HG02642 (cell line): Measurements from ENCODE around the gene TNKS2.
"Not testable (repeated sequence)": the region's sequence is repeated elsewhere in the genome, so short reads cannot be mapped to it uniquely, and the experiment has no call there.

Experiments
- ATAC-seq: cut with Tn5 transposase; IDR thresholded peaks from one replicate; pipeline ENCODE4 v1.9.1; 2021; ENCODE audit warnings: mild to moderate bottlenecking; ENCODE audit not compliant: unreplicated experiment, poor library complexity

The TNKS2 gene

DNA sequence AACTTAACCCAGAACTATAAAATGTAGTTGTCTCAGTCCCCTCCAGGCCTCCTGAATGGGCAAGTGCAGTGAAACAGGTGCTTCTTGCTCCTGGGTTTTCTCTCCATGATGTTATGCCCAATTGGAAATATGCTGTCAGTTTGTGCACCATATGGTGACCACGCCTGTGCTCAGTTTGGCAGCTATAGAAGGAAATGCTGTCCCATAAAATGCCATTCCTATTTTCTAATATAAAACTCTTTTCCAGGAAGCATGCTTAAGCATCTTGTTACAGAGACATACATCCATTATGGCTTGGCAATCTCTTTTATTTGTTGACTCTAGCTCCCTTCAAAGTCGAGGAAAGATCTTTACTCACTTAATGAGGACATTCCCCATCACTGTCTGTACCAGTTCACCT, 65.9 kb downstream of the TNKS2 start:
- no peak for ATAC-seq

DNA sequence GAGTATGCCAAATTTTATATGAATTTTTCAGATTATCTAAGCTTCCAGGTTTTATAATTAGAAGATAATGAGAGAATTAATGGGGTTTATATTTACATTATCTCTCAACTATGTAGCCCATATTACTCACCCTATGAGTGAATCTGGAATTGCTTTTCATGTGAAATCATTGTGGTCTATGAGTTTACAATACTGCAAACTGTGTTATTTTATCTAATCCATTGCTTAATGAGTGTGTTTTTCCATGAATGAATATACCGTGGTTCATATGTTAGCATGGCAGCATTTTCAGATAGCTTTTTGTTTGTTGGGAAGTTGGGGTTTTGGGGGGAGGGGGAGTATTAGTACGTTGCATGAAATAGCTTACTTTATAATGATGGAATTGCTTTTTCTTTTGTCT, 66.5 kb downstream of the TNKS2 start:
- no peak for ATAC-seq

DNA sequence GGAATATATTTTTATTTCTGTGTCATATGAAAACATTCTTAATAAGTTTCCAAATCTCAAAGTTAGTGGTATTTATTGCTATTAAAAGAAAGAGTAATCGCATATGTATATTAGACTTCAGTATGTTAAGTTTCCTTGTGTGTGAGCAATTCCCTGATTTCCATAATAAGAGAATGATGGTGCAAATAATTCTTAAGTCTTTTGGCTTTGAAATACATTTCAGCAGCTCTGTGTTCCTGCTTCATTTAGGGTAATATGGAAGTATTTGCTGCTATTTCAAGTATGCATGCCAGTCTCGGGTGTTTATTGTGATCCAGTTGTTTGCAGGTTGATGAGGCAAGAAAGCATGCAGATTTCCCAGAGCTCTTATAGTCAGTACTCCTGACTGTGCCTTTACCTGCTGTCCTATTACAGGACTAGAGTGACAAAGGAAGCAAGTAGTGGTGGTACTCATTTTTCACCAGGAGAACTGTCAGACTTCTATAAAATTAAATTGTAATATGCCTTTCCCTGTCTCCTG, 67.4 kb downstream of the TNKS2 start:
- ATAC-seq = no peak

DNA sequence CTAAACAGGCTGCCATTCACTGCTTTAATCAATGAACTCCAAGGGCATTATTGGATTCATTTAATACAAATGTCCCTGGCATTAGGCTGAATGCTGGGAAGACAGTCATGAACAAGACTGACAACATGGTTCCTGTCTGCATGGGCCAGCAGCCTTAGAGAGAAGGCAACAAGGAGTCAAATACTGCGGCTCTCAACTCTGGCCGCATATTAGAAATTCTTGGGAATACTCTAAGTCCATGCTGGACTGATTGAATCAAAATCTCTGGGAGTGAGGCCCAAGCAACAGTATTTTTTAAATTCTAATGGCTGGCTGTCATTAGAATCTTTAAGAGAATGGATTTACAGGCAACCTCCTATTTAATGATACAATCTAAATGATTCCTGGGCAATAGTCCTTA, 76.9 kb downstream of the TNKS2 start:
- no peak for ATAC-seq

DNA sequence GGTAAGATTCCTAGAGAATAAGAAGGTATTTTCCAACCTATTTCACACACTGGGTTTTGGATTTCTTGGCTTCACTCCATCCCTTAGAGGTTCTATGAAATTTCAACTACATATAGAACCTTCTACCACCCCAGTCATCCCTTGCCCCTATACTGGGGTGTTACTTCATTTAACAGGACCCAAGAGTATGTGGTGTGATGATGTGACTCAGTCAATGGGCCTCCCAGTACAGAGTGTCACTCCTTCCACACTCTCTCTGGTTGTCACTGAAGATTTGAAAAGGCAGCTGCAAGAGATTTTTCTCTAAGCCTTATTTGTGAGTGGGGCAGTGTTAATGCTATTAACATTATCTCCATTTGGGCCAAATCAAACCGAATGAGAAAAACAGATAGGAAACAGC, 77.6 kb downstream of the TNKS2 start:
- no peak for ATAC-seq

DNA sequence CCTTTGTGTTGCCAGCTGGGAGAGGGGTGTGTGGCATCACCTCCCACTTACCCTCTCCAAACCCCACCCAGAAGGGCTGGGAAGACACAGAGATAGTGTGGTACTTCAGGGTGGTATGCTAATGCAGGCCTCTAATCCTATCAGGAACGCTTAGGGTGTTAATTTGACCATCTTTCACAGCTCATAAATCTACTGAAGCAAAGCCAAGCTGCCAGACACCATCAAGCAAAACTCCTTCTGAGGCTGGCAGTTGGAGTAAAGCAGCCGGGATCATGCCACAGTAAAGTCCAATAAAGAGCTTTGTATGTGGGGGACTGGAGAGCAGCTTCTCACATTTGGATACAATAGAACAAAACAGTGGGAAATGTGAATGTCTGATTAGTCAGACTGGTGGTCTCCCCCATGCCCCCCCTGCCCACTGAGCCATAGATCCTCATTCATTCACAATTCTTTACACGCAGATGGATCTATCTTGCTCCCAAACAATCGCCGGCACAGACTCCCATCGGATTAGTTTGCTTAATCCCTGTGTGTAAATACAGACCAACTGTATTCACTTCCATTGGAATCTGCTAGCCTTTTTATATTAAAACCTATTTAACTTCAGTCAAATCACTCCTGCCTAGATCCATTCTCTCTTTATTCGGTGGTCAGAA, 81.4 kb downstream of the TNKS2 start:
- no peak for ATAC-seq

DNA sequence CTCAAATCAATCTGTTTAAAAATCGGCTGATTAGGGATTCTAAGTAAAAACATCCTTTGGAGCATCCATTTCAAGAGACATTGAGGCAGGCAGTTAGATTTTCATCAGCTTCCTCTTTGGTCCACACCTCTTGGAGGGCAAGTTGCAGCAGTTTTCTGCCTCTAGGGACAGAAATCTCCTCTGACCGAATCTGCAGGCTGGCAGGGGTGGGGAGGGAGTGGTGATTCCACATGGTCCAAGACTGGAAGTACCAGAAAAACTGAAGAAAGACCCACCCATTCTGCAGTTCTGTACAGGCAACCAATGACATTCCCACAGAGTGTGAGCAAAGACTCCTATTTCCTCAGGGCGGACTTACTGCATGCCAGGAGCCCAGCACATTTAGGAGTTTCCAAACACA, 82.1 kb downstream of the TNKS2 start:
- no peak for ATAC-seq

DNA sequence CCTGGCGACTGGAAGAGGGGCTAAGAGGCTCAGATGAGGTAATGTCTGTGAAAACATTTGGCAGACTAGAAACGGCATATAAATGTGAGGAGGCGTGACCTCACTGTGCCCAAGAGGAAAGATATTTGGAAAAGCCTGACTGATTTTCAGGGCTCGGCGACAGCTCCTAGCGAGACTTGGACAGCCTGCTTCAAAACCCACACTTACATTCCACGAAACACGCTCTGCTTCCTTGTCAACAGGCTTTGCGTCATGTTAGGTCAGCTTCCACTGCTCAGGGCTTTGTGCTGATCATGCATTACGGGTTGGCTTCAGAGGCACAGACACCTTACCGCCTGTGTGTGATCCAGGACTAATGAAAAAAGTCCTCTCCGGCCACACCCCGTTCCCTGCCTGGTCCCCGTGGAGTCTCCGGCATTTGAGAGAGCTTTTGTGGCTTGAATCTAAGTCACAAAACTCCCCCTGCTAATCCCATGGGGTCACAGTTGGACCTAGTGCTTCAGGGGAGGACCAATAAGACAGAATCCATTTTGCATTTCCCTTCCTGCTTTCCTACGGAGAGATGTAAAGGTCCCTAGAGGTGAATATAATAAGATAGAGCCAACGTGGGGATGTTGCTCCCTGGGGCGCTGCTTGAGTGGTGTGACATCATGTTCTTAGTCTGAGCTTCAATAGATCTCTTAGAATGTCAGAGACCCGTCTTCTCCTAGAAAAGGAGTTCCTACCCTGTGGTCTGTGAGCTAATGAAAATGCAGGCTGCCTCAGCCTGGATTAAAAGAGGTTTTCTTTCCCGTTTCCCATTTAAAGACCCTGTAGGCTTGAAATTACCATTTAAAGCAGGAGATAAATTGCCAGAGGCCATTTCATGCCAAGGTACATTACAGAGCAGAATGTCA, 85.6 kb downstream of the TNKS2 start:
- ATAC-seq = no peak

DNA sequence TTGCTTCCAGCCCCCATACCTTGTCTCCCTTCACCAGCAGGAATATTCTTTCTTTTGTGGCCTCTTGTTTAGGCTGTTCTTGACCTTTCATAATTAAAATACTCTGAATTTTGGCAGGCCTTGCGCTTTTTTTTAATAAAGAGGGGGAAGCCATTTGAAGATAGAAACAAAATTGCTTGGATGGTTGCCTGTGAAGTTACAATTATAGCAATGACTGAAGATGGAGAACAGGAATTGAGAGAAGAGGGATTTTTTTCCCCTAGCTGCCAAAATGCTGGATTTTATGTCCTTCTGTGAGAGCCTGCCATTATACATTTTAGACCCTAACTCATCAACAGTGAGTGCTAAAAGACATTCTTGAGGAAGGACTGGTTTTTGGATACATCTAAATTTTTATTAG, 86.3 kb downstream of the TNKS2 start:
- no peak for ATAC-seq

DNA sequence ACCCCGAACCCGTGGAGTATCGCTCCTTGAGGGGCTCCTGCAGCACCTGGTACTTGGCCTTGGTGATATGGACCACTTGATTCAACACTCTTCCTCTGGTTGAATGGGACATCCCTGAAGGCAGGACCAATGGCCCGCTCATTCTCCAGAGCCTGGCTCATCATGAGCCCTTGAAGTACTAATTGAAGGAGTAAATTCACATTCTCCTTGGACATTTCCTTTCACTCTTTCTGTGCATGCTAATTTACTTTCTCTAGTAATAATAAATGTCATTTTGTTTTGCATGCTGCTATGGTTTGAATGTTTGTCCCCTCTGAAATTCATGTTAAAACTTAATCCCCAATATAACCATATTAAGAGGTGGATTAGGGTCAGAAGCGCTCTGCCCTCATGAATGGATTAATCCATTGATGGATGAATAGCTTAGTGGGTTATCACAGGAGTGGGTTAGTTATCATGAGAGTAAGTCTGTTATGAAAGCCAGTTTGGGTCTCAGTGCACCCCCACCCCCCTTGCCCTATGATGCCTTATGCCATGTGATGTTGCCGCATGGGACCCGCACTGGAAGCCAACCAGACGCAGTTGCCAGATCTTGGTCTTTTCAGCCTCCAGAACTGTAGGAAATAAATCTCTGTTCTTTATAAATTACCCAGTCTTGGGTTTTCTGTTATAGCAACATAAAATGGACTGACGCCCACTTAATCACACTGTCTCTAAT, 87.3 kb downstream of the TNKS2 start:
- no peak for ATAC-seq

DNA sequence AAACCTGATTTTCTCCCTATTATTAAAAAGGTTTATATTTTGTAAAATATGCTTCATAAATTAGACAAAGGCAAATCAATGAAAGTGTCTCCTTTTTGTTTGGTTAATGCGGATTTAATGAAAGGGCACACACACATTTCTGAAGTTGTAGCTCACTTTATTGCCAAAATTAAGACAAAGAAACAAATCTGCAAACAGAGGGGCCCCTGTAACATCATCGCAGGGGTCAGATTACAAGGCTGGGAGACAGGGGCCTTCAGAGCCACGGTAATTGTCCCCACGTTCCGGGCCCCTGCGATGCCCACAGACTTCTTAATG, 88.7 kb downstream of the TNKS2 start:
- no peak for ATAC-seq

DNA sequence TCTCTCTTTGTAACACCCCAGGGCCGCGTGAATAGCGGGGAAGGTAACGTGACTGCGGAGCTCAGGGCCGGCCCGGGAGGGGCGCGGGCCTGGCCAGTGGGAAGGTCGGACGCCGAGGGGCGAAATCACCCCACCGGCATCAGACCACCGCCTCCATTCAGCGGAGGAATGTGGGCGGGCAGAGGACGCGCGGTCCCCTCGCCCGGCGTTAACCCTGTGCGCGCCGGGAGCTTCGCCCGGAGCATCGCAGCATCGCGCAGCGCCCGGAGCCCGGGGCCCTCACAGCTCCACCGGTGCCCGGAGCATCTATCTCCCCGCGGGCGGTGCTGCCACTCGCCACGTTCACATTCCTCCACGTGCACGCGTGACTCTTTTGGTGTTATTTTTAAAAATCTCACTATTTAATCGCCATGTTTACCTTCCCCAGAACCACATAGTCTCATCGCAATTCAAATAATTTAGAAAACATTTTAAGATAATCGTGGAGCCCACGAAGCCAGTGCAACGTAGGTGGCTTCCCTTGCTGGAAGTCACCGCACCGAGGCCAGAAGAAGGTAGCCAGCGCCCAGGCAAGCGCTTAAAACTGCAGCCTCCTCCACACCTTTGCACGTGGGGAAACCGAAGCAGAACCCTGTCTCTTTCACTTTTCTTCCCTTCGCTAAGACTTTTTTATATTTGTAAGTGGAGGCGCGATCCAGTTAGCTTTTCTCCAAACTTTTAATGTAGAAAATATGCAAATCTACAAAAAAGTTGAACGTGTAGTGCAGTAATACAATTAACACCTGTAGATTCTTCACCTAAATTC, 89.2 kb downstream of the TNKS2 start:
- no peak for ATAC-seq

DNA sequence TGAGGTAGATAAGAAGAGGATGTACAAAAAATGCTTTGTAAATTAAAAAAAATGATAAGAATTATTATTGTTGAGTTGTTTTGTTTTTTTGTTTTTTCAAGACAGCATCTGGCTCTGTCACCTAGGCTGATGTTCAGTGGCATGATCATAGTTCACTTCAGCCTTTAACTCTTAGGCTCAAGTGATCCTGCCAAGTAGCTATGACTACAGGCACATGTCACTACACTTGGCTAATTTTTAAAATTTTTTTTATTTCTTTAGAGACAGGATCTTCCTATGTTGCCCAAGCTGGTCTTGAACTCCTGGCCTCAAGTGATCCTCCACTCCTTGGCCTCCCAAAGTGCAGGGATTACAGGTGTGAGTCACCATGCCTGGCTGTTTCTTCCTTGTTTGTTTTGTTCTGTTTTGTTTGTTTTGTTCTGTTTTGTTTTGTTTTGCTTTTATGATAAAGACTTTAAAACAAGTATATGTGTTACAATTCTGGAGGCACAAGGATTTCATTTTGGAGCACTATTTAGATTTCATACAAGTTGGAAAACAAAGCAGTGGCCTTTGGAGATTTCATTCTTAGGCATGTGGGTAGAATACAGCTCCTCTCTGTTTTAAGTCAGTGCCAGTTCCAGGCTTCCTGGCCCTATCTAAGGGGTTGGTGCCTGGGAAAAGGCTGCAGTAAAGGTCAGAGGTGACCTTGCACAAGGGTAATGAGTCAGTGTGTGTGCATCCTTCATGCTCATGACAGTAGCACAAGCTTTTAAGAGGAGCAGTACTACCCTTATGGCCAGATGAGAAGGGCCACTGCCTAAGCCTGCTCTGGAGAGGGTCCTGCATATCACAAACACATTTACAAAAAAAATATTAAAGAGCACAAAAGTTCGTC, 93.1 kb downstream of the TNKS2 start:
- ATAC-seq = no peak

DNA sequence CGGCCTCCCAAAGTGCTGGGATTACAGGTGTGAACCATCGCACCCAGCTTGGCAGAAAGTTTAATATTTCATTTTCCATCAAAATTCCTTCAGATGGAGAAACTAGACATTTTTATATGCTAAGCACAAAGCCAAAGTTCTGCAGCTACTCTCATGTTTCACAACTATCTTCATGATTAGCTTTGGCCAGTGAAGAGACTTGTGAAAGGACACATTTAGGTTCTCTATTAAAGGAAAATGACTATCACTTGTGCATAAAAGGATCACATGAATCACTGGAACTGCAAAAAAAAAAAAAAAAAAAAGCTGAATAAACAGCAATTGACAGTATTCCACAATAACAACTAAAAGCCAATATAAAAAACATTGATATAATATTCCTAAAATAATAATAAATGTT, 94.8 kb downstream of the TNKS2 start:
- no peak for ATAC-seq

DNA sequence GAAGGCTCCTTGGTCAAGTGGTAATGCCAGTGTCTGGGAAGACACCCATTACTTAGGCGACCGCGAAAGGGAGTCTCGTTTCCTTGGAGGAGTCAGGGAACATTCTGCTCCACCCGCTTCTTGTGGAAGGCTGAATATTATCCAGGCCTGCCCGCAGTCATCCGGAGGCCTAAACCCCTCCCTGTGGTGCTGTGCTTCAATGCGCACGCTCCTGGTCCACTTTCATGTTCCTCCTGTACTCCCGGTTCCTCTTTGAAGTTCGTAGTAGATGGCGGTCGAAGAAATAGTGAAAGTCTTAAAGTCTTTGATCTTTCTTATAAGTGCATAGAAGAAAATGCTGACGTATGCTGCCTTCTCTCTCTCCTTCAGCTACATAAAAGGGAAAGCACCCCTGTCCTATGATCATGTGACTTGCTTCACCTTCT, 96.0 kb downstream of the TNKS2 start:
- not testable (repeated sequence) for ATAC-seq

DNA sequence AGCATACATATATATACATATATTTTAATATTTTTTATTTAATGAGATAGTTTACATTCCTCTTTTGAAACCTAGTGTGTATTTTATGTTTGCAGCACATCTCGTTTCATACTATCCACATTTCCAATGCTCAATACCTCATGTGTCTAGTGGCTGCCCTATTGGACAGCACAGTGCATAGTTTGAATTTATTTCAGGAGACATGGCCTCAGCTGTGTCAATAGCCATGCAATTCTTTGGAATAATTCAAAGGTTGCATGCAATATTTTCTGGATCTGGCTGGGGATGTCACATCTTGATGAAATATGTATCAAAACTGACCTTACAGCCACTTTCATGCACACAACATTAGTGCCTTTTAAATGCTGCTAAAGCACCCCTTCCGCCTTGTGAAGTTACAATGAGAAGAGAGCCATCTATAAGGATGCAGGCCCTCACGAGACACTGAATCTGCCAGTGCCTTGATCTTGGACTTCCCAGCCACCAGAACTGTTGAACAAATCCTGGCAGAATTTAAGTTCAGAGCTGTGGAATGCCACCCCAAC, 98.1 kb downstream of the TNKS2 start:
- ATAC-seq = no peak

DNA sequence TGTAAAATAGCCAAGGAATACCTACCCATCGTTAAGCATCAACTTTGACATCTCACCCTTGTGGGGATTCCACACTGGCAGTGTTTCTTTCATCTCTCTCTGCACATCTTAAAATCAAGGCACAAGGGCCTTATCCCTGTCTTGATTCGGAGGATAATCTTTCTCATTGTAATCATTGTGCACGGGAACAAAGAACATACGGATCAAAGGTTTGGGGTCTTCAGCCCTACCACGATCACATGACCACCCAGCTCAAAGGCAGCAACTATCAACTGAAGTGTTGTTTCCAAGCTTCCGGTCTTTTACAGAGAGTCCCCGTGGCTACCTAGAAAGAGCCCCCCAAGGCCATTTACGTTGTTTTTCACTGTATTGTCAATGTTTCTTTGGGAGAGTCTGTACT, 99.2 kb downstream of the TNKS2 start:
- ATAC-seq = no peak

DNA sequence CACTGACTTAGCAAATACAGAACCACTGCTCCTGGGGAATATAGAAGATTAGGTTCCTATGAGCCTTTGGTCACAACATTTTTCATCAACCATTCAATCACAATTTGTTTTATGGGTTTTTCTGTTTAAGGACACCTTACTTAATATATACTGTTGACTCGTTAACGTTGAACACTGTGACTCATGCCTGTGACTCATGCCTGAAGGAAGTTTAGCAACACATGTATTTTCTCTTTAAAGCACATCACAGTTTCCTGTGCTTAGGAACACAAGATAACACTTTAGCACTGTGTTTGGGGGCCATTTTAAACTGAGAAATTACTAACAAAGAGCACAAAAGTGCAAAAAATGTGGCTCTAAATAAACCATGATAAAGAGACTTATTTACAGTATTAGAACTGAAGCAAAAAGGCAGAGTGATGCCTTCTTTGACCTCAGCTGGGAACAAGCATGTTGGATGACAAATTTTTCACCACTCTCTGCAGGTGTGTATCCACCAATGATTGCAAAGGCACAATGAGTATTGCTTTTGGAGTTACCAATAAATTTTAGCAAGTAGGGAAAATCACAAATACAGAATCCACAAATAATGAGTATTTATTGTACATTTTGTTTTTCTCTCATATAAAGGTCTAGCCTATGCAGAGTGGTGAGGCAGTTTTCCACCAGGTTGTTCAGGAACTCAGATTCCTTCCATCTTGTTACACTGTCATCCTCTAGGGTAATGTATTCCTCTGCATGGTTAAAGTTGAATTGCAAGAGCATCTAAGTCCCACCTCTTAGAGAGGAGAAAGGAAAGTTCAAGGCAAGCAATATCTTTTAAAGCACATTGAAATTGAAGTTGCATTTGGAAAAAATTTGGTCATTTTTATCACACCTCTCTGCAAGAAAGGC, 103.8 kb downstream of the TNKS2 start:
- no peak for ATAC-seq
